Neural cell (in vitro differentiated cells): ENCODE results near the gene KMT5C. TPM values are rescaled to one million over a fixed set of nuclear protein-coding genes. Genes with fewer than 3 reads are reported as not detected.

Experiments used
- H2AFZ ChIP-seq: fragments of 200-600, 300-800 bp; sonication (generic), shearing (Covaris generic); 2 replicates; pipeline ENCODE4 v1.6.0; 2014; ENCODE audit warnings: low read depth, mild to moderate bottlenecking, antibody characterized with exemption, low read length, moderate library complexity
- H3F3A ChIP-seq: fragments of 200-600 bp; shearing (Covaris generic); 2 replicates; pipeline ENCODE4 v1.6.1; 2016; ENCODE audit warnings: mild to moderate bottlenecking, moderate library complexity, mixed read lengths, antibody characterized with exemption, low read length; ENCODE audit not compliant: insufficient read depth, poor library complexity, severe bottlenecking
- H3K27ac ChIP-seq: fragments of 200-600, 300-800 bp; sonication (generic), shearing (Covaris generic); 2 replicates; pipeline ENCODE4 v1.5.1; 2014; ENCODE audit warnings: mild to moderate bottlenecking, low read length, moderate library complexity
- H3K27me3 ChIP-seq: fragments of 300-800, 200-600 bp; sonication (generic), shearing (Covaris generic); 2 replicates; pipeline ENCODE4 v1.6.0; 2014; ENCODE audit warnings: mild to moderate bottlenecking, low read depth, low read length, moderate library complexity; ENCODE audit not compliant: insufficient read depth
- H3K36me3 ChIP-seq: fragments of 300-800, 200-600 bp; sonication (generic), shearing (Covaris generic); 2 replicates; pipeline ENCODE4 v1.5.1; 2014; ENCODE audit warnings: mild to moderate bottlenecking, antibody characterized with exemption, low read length, moderate library complexity; ENCODE audit not compliant: insufficient read depth
- H3K4me2 ChIP-seq: fragments of 300-800, 200-600 bp; sonication (generic), shearing (Covaris generic); 2 replicates; pipeline ENCODE4 v1.6.0; 2014; ENCODE audit warnings: mild to moderate bottlenecking, low read length
- H3K4me3 ChIP-seq: fragments of 300-800, 200-600 bp; sonication (generic), shearing (Covaris generic); 2 replicates; pipeline ENCODE4 v1.5.1; 2014; ENCODE audit warnings: mild to moderate bottlenecking, low read length, moderate library complexity
- H3K79me2 ChIP-seq: fragments of 200-600 bp; shearing (Covaris generic); replicated peaks from 2 replicates; pipeline ENCODE4 v1.6.0; 2014; ENCODE audit warnings: mild to moderate bottlenecking, low read length, moderate library complexity; ENCODE audit not compliant: insufficient read depth
- H3K9ac ChIP-seq: fragments of 300-800, 200-600 bp; sonication (generic), shearing (Covaris generic); 2 replicates; pipeline ENCODE4 v1.6.1; 2016; ENCODE audit warnings: mild to moderate bottlenecking, low read length, mixed read lengths
- H3K9me2 ChIP-seq: fragments of 200-600 bp; shearing (Covaris generic); 2 replicates; pipeline ENCODE4 v1.6.1; 2016; ENCODE audit warnings: mild to moderate bottlenecking, low read length, mixed read lengths; ENCODE audit not compliant: insufficient read depth
- H3K9me3 ChIP-seq: fragments of 200-600, 300-800 bp; sonication (generic), shearing (Covaris generic); 2 replicates; pipeline ENCODE4 v1.6.1; 2016; ENCODE audit warnings: mild to moderate bottlenecking, mixed run types, low read length, moderate library complexity, mixed read lengths
- H4K20me1 ChIP-seq: fragments of 200-600 bp; shearing (Covaris generic); 2 replicates; pipeline ENCODE4 v1.6.1; 2016; ENCODE audit warnings: mild to moderate bottlenecking, mixed run types; ENCODE audit not compliant: insufficient read depth
- CTCF ChIP-seq: fragments of 450-650 bp; IDR thresholded peaks from 2 replicates; pipeline ENCODE4 v1.5.1; 2014; ENCODE audit warnings: antibody characterized with exemption, mild to moderate bottlenecking, moderate library complexity; ENCODE audit not compliant: poor library complexity, severe bottlenecking
- EP300 ChIP-seq: fragments of 450-650 bp; conservative IDR thresholded peaks from 2 replicates; pipeline ENCODE4 v1.6.1; 2014; ENCODE audit warnings: antibody characterized with exemption, mild to moderate bottlenecking, moderate library complexity; ENCODE audit not compliant: poor library complexity, severe bottlenecking
- EZH2 ChIP-seq: fragments of 200-600, 300-800 bp; shearing (Covaris generic), sonication (generic); IDR thresholded peaks from 2 replicates; pipeline ENCODE4 v1.6.1; 2014; ENCODE audit warnings: antibody characterized with exemption, low read length, borderline replicate concordance, mild to moderate bottlenecking; ENCODE audit not compliant: insufficient read depth, poor library complexity, severe bottlenecking
- MXI1 ChIP-seq: fragments of 450-650 bp; conservative IDR thresholded peaks from 2 replicates; pipeline ENCODE4 v1.6.1; 2014; ENCODE audit warnings: antibody characterized with exemption, mild to moderate bottlenecking; ENCODE audit not compliant: poor library complexity, severe bottlenecking
- POLR2AphosphoS5 ChIP-seq: IDR thresholded peaks from 2 replicates; pipeline ENCODE4 v1.6.1; 2012
- RAD21 ChIP-seq: fragments of 450-650 bp; conservative IDR thresholded peaks from 2 replicates; pipeline ENCODE4 v1.6.1; 2014; ENCODE audit warnings: antibody characterized with exemption, mild to moderate bottlenecking, moderate library complexity
- REST ChIP-seq: IDR thresholded peaks from 2 replicates; pipeline ENCODE4 v1.6.1; 2012; ENCODE audit warnings: borderline replicate concordance
- SMC3 ChIP-seq: fragments of 450-650 bp; conservative IDR thresholded peaks from 2 replicates; pipeline ENCODE4 v1.6.1; 2014; ENCODE audit warnings: antibody characterized with exemption, mild to moderate bottlenecking, moderate library complexity; ENCODE audit not compliant: poor library complexity
- TAF1 ChIP-seq: IDR thresholded peaks from 2 replicates; pipeline ENCODE4 v1.6.1; 2012; ENCODE audit warnings: low read depth
- polyA plus RNA-seq: library from polyadenylated mRNA; depleted of rRNA; stranded (reverse); fragments of >200 nt; gene quantifications from 2 replicates; pipeline ENCODE4 v1.2.3, GENCODE V29; 2014

Gene KMT5C
- polyA plus RNA-seq, 1 donor from 2014 or later, result 50.9 TPM

- no peak overlapping the region for H2AFZ ChIP-seq
Observed at GRCh38 chr19:55304980-55305379, 34.7 kb upstream of the KMT5C start.

GRCh38 chr19:55305491-55305890 lies 34.2 kb upstream of the KMT5C start:
- Histone ChIP-seq H3F3A (no peaks in the 10 kb centered on the region), H2AFZ (no peak overlapping the region), H3K4me3 (no peak overlapping the region), H3K9me2 (no peaks in the 10 kb centered on the region), H3K36me3 (no peaks in the 10 kb centered on the region), H4K20me1 (no peaks in the 10 kb centered on the region), H3K9me3 (no peaks in the 10 kb centered on the region), H3K4me2 (no peak overlapping the region), H3K27ac (no peak overlapping the region), H3K27me3 (no peaks in the 10 kb centered on the region), H3K79me2 (no peaks in the 10 kb centered on the region), H3K9ac (no peak overlapping the region)
- TF ChIP-seq MXI1, result no peak
- no peak for TF ChIP-seq RAD21
- no peak for TF ChIP-seq REST
- no peak for TF ChIP-seq SMC3
- no peak for TF ChIP-seq EP300
- no peak for TF ChIP-seq POLR2AphosphoS5
- TF ChIP-seq TAF1, result no peak
- TF ChIP-seq EZH2, result no peak

More at GRCh38 chr19:55304980-55305379, 34.7 kb upstream of the KMT5C start:
- H3K9me2 ChIP-seq, result no peaks in the 10 kb centered on the region
- H3K27ac ChIP-seq, result no peak overlapping the region
- H3K79me2 ChIP-seq, result no peaks in the 10 kb centered on the region
- H3K9ac ChIP-seq, result no peak overlapping the region
- TF ChIP-seq SMC3 (no peak), MXI1 (no peak), REST (no peak), CTCF (no peak), EP300 (no peak), EZH2 (no peak), TAF1 (no peak), RAD21 (no peak)
- H3K36me3 ChIP-seq, result no peaks in the 10 kb centered on the region
- H3K9me3 ChIP-seq, result no peaks in the 10 kb centered on the region
- no peaks in the 10 kb centered on the region for H3K27me3 ChIP-seq
- no peaks in the 10 kb centered on the region for H3F3A ChIP-seq
- no peak overlapping the region for H3K4me2 ChIP-seq
- H4K20me1 ChIP-seq, result no peaks in the 10 kb centered on the region
- no peak overlapping the region for H3K4me3 ChIP-seq
